RCC 7860 (cell line): ENCODE measurements around the gene RPS6KA2.
A peak's percentile ranks its signal among the peaks of the same experiment; 100 is the strongest.

Source experiments
- DNase-seq: peaks from one replicate; pipeline ENCODE4 v3.0.0-alpha.2; 2015; ENCODE audit warnings: low spot score
- FAIRE-seq: peaks from 2 replicates; lab custom pipeline; 2012; peaks lifted over from hg19 to GRCh38; lab: Jason Lieb, UNC

RPS6KA2 gene

DNA sequence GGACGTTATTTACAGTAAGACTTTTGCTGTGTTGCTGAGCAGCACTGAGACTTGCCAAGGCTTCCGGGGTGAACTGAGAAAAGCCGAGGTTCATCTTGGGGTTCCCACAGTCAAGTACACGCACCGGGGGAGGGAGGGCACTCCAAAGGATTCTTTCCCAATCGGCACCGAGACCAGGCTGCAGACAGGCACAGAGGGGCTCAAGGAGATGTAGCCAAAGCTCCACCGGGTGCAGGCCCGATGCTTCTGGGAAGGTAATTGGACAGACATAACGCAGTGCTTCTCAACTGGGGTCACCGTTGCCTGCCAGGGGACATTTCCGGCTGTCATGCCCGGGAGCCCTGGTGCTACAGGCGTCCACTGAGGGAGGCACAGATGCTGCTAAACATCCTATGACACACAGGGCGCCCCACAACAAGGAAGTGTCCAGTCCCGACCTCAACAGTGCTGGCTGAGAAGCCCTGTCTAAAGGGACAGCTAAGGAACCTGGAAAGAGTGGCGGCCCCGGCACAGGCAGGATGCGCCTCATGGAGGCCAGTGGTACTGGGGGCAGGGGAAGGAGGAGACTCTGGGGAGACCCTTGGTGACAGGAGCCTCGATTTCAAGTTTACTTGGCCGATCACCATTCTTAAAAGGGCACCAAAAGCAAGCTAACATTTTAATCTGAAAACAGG, 133.5 kb downstream of the RPS6KA2 start:
- FAIRE-seq (no peak), DNase-seq (no peak)

DNA sequence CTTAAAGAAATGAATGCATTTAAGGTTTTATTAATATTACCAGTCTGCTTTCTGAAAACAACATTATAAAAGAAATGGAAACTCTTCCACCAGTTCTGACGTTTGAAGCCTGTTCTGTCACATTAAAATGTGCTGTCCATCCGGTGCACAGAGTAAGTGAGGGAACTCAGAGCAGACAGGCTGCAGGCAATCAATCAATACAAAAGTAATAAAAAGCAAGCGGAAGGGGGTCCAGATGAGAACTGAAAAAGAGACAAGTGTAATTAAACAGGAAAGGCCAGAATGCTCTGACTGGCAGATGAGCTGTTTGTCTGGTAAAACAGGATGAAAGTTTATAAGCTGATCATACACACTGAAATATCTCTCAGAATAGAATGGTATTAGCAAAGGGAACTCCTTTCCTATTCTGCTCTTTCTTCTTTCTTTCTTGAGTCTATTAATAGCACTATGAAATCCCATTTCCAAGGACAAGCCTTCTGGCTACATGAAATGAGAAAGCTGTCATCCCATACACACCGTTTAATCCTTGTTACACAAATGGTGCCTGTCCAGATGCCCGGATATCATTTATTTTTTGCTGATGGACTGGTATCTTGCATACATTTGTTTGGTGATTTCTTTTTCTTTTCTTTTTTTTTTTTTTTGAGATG, 134.8 kb downstream of the RPS6KA2 start:
- FAIRE-seq (no peak), DNase-seq (no peak)

DNA sequence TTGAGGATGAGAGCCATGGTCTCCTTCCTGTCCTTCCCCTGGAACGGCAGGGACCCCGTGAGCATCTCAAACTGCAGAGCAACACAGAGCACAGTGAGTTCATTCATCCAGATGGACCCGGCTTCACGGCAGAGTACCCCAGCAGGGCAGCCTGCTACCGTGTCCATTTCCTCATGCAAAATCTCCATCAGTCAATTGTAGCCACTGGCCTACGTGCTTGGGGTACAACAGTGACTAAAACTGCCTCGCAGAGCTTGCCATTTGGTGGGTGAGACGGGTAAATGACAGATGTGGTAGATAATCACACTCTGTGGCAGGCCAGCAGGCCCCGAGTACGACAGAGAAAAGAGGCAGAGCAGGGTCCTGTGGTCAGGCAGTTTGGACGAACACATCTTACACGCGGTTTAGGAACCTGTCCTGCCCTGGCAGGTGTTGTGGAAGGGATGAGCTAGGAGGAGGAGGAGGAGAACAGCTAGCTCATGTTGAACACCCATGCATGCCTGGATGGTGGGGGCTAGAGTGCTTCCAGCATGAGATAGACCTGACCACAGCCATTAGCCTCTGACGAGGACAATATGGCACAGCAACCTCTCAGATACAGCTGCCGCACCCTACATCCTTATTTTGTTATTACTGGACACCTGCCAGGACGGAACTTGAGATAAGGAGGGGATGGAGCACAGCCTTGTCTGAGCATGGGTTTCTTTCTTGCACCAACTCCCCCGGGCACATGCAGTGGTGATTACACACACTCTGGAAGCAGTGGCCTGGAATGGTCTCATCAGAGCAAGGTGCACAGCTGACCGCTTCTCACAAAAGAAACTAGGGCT, 136.2 kb downstream of the RPS6KA2 start:
- DNase-seq (peak; percentile 59), FAIRE-seq (no peak)

DNA sequence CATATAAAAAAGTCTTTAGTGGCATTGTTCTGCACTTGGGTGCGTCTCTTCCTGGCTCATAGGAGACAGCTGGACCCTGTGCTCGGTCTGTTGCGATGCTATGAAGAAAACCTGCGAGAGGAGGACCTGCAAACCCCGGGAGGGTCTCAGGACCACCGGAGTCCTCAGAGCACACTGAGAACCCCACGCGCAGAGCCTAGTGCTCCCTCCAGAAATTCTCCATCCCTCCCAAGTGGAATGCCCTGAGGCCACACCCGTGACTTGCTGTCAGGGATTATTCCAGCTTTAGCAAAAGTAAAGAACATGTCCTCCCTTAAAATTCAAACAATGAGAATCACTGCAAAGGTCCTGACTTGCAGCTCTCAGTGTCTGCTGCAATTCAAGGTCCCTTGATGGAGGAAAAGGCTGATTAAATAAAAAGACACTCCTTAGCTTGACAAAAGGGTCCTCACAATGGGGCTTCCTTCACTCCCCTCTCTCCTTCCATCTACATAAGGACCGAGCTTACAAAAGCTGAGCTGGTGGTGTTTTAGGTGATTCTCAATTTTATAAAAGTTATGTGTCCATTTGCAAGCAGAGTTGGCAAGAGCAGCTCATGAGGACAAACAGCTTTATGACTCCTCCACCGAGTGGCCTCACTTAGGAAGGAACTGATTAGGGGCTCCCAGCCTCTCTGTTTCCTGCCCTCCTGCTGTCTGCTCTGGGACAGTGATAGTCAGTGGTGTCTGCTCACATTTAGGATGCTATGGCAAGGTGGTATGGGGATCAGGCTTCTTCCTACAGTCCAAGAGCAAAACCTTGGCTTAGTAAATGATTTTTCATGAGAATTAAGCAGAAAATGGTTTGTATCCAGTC, 137.5 kb downstream of the RPS6KA2 start:
- no peak for DNase-seq
- FAIRE-seq = no peak

DNA sequence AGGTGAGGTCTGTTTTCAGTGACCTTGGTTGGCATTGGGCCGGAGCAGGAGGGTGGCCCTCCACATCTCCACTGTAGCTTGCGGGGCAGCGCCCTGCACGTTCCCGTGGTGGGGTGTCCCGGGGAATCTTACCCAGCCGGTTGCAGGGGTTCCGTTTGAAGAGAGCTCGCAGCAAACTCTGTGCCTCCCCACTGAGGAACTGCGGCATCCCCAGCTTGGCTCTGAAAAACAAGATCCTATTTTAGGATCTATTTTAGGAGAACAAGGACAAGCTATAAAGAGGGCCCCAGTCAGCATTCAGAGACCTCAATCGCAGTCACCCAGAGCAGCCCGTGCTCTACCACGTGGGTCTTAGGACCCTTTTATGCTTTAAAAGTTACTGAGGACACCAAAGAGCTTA, 138.3 kb downstream of the RPS6KA2 start:
- no peak for FAIRE-seq
- no peak for DNase-seq

DNA sequence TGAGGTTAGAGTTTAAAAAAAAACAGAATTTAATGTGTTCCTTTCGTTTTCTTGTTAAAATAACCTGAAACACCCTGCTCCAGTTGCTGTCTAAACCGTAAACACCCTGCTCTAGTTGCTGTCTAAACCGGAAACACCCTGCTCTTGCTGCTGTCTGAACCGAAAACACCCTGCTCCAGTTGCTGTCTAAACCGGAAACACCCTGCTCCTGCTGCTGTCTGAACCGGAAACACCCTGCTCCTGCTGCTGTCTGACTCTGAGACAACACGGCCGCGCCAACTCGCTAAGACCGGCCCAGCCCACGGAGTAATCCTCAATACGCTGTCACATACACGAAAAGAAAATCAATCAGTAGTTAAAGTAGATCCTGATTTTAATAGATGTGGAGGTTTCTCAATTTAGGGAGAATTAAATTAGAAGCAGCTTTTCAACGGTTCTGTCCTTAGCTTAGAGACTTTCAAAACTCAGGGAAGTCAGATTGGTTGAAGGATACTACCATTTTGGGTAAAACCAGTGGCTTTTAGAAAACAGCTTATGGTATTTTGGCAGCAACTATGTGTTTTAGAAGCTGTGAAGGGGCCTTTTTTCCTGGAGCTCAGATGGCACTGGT, 138.9 kb downstream of the RPS6KA2 start:
- FAIRE-seq = no peak
- no peak for DNase-seq

DNA sequence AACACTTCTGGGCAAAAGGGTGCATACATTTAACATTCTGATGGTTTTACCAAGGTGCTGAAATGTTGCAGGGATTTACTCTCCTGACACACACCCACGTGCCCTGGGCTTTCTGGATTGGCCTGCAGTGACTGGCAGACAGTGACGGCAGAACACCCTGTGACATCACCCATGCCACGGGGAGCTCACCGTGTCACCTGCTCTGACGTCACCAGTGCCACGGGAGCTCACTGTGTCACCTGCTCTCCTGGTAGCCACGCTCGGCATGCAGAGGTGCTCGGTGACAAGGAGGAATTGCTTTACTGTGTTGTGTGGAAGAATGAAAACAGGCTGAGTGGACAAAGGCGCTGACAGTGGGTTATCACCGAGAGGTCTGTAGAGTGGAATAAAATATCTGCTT, 139.9 kb downstream of the RPS6KA2 start:
- DNase-seq = no peak
- no peak for FAIRE-seq

DNA sequence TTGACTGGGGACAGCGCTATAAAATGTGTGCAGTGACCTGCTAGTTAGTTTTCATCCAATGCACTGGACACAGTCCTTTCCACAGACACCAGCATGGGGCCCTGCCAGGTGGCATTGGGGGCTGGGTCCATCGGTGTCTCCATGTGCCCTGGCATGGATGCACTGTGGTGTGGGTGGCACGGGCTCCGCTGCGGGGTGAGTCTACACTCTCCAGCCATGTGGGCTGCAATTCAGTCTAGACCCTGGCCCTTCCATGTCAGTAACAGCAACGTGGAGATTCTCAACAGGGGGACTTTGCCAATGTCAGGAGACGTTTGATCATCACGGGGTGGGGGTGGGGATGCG, 140.5 kb downstream of the RPS6KA2 start:
- FAIRE-seq = no peak

DNA sequence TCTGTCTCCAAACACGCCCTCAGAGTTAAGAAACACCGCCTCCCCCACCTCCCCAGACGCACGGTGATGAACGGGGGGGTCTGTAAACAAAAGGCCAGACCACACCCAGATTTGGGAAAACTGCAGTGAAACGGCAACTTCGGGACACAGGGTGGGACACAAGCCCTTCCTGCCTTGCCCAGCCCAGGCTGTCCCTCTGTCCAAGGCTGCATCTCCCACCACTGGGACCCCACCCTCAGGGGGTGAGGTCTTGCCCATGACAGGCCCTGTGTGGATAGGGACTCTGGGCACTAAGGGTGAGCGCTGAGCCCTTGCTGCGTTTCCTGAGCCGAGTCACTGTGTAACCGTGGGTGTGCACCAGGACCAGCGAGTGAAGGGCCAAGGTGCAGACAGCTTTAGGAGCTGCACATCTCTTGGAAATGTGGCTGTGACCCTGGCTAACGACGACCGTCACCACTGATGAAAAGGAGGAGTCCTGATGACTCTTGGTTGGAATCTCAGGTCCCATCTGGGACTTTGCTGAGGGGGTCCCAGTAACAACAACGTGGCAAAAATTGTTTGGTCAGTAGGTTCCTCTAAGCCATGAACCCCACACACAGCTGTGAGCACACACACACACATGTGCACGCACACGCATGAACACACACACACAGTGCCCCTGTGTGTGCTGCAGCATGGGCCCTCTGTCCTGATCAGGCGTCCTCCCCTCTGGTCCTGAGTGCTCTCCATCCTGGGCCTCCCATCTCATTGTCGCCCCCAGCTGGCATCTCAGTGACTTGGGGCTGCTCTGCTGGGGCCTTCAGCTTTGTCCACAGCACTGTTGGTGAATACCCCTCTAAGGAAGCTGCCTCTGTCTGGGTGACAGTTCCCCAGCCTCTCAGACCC, 141.2 kb downstream of the RPS6KA2 start:
- FAIRE-seq = no peak
- no peak for DNase-seq

More for the DNA sequence above, 140.5 kb downstream of the RPS6KA2 start:
- no peak for DNase-seq

DNA sequence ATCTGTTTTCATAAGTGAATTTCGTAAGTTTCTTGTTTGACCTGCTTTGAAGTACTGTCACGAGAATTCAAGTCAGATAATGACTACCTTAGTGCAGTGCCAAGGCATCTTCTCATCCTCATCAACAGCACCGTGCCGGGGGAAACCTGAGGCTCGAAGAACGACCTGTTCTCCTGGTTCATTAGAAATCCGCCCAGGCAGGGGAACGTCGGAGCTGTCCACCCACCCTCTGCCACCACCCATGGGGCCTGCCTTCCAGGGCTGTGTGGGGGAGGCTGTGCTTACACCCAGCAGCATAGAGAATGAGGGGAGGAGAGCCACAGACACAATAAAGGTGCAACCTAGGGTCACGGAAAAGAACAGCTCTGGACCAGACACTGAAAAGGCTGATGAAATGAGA, 142.2 kb downstream of the RPS6KA2 start:
- FAIRE-seq = no peak
- DNase-seq = no peak

DNA sequence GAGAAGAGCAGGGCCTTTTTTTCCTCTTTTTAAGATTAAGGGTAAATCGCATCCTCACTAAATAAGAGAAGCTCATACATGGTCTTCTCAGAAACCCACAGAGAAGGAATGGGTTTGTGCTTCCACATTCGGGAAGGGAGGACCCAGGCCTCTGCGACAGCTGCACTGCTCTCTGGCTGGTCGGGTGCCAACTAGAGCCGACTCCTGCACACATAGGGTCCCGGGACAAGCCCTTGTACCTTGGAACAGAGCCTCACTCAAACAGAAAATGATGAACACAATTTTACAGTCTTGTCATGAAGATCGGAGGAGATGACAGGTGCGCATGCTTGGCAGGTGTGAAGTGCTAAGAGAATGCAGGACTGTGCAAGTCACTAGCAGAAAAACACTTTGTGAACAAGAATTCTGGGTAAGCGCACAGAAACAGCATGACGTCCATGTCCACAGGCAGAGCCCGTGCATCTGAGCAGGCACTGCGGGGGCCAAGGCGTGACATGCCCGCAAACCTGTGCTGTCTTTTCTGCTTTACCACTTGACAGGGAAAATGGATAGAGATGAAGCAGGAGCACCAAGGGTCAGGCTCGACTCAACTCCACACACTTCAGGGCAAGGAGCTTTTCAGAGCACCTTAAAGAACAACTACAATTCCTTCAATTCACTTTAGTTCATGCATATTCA, 143.3 kb downstream of the RPS6KA2 start:
- FAIRE-seq = no peak
- DNase-seq = no peak

DNA sequence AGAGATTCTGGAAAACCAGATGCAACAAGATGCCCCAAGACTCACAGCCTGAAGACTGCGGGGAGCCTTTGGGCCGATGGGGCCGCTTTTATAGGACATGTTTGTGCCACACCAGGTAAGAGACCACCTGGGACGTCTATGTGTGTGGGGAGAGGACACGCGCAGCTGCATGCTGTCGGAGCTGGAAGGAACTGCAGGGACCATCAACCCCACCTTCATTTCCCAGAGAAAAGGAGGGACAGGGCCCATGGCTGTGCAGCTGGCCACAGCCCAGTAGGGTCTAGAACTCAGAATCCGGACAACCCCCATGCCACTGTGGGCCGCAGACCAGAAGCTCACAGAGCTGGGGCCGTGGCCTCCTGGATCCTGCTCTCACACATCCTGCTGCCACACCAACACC, 144.0 kb downstream of the RPS6KA2 start:
- FAIRE-seq (no peak), DNase-seq (no peak)

DNA sequence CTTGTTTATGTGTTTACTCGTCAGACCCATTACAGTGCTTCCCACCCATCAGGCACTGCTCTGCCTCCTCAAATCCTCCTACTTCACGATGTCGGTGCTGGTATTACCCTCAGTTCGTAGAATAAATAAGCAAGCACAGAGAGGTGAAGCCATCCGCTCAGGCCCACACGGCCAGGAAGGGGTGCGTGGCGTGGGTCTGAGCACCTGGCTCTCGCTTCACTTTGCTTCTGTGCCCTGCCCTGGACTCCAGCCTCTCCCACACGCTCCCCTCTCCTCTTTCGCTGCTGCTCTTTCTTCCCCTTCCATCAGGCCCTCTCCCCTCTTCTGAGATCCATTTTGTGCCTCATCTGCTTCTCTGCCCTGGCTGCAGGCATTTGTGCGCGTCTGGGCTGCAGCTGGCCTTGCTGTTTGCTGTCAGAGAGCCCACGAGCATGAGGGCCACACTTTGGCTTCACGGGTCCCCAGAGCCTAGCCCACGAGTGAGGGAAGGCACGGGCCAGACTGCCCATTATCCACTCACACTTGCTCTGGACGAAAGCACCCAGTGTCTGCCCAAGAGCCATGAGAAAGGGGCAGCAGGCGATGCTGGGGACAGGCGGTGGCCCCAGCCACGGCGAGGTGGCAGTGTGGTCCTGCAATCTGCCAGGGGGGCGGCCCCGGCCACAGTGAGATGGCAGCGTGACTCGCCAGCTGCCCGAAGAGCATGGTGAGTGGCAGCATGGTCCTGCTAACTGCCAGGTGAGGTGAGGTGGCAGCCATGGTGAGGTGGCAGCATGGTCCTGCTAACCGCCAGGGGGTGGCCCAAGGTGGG, 148.1 kb downstream of the RPS6KA2 start:
- FAIRE-seq (no peak), DNase-seq (no peak)

DNA sequence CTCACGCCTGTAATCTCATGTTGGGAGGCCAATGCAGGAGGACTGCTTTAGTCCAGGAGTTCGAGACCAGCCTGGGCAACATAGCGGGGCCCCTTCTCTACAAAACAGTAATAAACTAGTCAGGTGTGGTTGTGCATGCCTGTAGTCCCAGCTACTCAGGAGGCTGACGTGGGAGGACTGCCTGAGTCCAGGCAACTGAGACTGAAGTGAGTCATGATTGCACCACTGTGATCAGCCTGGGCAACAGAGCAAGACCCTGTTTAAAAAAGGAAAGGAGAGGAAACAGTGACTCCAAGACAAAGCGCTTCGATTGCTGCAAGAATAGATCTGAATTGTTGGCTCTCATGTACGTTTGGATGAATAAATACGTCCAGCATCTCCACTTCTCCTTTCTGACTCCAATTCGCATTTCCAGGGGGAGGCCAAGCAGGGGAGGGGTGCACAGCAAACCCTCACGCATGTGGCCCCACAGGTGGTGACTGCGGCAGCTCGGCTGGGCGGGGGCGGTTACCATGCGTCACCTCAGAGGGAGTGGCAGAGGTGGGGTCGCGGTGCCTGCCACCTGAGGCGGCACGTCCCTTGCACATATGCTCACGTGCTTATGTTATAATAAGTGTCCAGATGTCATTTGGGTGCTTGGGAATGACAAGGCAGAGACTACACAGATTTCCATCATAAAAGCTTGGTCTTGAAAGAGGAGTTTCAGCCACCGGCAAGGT, 149.2 kb downstream of the RPS6KA2 start:
- FAIRE-seq (no peak), DNase-seq (no peak)

DNA sequence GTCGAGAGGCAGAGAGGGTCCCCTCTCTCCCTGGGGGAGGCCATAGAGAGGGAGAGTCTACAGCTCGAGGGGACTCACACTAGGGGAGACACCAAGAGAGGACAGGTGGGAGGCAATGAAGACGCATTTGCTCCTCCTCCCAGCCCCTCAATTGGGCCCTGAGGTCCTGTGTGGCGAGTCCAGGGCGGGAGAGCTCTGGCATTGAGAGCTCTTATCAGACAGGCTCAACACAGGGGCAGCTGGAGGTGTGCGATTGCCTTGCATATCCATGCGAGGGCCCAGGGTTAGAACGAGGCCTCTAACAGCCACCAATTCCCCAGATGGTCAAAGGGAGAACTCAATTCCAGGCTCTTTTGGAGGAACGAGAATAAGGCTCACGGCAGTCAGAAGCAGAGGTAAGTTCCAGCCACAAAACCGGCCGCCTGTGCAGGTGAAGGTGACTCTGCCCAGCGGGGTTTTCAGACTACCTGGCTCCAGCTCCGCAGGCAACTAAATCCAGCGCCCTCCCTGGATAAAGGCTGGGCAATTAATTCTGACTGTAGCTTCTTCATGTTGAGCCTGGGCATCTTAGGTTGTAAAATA, 150.3 kb downstream of the RPS6KA2 start:
- DNase-seq = no peak

DNA sequence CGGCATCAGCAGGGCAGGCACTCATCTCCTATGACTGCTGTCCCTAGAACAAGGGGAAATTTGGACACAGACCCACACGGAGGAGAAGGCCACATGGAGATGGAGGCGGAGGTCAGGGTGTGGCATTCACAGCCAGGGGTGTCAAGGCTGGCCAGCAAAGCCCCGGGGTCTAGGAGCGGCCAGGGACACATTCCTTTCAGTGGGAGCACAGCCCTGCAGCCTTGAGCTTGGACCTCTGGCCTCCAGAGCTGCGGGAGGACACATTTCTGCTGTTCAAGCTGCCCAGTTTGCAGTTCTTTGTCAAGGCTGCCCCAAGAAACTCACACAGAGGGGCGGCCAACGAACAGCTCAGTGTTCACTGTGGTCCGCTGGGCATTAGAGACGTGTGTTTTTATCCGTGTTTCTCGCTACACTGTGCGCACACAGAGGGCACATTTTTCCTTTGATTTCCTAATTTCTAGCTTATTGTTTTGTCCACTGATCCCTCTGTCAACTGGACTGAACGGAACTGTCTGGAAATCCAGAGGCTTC, 150.9 kb downstream of the RPS6KA2 start:
- no peak for FAIRE-seq
- DNase-seq = no peak

More for the DNA sequence above, 150.3 kb downstream of the RPS6KA2 start:
- FAIRE-seq = no peak
